NCI-H2196 treated with DMSO at 0.1 percent for 48 hours (cell line): ENCODE results near the gene RPL35.

ENCODE experiments used
- DNase-seq: peaks from one replicate; lab custom pipeline; 2025; ENCODE audit not compliant: unreplicated experiment; lab: John Stamatoyannopoulos, UW

Gene RPL35

DNA sequence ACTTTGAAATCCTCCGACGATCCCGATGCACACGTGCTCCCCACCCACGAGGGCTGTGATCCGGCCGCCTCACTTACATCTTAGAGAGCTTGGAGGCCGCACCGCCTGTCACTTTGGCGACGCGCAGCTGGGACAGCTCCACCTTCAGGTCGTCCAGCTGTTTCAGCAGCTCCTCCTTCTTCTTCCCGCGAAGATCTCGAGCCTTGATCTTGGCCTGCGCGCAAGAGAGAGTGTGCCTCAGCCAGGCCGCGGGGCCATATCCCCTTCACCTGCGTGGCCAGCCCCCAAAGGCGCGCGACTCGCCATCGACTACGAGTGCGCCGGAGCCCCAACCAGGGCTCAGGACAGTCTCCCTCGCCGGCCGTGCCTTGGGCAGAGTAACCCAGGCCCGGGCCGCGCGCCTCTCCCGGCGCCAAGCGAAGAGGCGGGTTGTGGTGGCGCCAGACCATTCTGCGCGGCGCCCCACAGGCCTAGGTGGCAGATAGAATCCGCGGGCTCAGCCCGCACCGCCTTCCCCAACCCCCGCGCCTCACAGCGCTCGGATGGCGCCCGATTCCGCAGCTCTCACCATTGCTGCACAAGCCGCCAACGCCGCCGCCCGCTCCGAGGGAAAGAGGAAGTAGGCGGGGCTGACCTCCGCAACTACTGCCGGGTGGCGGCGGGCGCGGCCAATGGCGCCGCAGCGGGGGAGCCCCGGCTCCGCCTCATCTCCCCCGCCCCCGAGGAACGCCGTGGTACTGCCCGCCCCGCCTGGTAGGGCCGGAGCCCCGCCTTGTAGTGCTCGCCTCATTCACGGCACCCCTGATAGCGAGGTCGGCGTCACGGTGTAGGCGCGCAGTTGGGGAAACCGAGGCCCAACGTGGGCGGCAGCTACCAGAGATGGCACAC, at the start of gene RPL35, which contains the start of gene ARPC5L:
TSS of gene RPL35 (minus strand) at position 616 of the 888 bp plus-strand sequence. CDS start at position 571, 45 bp downstream.
TSS of gene ARPC5L (plus strand) at position 789 of the 888 bp plus-strand sequence. CDS start 7,161 bp downstream, outside the sequence.
- peak; percentile 87 for DNase-seq

DNA sequence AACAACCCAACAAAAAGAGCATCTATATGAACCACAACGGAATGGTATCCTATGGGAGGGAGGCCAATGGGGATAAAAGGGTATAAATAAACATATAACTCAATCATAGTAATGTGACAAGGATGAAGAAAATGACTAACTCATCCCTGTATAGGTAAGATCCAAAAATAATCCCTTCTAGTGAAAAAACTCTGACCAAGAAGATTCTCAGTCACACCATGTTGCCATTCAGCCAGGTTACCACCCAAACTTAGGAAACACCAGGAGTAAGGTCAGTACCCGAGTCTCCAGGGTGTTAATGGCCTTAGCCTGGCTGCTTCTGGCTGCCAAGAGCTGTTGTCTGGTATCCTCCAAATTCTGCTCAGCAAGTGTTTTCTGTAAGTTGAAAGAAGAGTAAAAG, 46.3 kb upstream of the RPL35 start:
- DNase-seq = no peak

DNA sequence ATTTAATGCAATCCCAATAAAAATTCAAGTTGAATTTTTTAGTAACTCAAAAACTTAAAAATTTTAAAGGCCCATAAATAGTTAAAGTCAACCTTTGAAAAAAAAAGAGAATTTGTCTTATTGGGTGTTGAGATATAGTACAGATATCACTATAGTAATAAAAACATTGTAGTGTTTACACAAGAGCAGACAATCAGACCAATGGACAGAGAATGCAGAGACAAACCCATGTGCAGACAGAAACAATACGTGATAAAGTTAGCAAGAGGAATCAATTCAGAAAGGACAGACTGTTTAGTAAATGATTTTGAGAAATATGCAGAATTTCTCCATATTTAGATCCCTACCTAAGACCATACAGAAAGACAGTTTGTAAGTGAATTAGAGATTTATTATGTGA, 45.2 kb upstream of the RPL35 start:
- no peak for DNase-seq

DNA sequence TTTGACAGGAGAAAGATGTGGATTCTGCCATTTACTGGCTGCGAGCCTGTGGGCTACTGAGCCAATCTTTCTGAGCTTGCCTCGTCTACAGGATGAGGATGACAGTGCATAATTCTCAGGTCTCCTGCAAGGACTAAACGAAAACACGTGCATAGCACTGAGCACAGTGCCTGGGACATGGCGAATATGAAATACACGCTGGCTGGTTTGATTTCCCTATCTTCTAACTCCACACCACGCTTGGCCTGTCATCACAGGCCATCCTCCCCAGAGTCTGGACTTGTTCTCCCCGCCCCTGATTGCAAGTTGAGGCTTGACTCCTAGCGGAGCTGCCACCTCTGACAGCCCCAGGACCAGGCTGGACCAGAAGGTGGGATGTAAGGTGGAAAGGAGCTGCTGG, 38.1 kb upstream of the RPL35 start:
- DNase-seq = no peak

DNA sequence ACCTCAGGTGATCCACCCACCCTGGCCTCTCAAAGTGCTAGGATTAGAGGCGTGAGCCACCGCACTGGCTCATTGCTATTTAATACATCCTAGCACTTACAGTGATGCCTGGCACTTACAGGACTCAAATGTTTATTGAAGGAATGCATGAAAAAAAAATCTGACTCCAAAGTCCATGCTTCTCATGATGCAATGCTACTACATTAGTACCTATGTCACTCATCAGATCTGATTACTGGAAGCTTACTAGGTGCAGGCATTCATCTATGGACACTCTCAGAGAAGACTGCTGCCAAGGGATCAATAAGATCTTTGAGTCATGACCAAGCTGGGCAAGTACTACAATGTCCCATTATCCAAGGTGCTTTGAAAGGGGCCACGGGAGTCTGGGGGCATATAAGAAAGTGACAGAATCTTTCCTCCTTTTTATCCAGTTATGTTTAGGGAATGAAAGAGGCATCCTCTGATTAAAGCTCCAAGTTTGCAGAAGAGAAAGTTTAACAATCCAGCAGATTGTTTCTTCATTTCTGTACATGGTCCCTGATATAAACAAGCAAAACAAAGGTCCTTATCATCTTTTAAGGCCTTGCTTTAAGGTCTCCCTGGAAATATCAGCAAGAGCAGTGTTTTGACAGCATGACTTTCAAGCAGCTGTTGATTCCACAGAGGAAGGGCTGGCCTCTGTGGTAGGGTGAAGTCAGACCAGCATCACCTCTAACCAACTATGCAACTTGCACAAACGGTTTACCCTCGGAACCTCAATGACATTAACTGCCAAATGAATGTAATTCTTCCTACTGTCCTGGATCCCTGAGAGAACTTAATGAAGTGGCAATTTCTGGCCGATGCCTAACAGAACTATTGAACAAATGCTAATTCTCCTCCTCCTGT, 36.1 kb upstream of the RPL35 start:
- DNase-seq = no peak

DNA sequence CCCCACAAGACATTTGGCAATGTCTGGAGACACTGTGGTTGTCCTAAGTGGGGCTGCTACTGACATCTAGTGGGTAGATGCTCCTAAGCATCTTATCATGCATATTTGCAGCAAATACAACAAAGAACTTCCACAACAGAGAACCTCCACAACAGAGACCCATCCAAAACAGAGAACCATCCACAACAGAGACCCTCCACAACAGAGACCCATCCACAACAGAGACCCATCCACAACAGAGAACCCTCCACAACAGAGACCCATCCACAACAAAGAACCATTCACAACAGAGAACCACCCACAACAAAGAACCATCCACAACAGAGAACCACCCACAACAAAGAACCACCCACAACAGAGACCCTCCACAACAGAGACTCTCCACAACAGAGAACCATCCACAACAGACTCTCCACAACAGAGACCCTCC, 33.0 kb upstream of the RPL35 start:
- no peak for DNase-seq

DNA sequence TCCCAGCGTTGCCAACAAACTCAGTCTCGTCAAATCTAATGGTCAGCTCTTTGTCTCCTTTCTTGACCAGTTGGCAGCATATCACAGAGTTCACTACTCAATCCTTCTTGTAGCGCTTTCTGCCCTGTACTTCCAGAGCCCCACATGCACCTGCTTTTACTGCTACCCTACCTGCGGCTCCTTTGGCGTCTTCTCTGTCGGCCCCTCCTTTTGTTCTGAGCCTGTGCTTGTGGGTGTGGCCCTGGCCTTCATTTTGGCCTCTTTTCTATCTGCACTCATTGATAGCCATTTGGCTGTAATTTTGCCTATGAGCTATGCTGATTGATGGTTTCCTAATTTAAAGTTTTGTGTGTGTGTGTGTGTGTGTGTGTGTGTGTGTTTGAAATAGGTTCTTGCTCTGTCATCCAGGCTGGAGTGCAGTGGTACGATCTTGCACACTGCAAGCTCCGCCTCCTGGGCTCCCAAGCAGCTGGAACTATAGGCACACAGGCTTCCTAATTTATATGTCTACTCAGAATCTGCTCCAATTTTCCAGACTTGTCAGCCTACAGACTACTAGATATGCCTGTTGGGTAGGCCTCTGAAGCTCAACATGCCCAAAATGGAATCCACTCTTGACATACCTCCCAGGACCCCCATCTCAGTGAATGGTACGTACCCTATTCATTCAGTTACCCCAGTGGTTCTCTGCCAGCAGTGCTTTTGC, 32.4 kb upstream of the RPL35 start:
- DNase-seq = no peak

DNA sequence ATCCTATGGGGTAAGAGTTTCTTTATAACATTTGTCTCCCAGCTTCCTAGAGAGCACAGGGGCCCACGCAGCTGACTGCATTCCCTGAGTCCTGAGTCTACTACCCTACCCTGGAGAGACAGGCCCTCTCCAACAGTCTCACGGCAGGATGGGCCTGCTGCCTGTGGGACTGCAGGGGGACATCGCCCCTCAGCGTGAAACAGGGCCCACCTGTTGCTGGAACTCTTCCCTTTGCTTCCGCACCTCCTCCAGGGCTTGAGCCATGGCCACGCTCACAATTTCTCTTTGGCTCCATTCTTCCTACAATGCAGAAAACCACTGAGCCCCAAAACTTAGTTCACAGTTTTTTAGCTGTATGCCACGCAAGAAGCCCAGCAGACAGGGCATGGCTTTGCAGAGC, 28.4 kb upstream of the RPL35 start:
- DNase-seq = no peak

DNA sequence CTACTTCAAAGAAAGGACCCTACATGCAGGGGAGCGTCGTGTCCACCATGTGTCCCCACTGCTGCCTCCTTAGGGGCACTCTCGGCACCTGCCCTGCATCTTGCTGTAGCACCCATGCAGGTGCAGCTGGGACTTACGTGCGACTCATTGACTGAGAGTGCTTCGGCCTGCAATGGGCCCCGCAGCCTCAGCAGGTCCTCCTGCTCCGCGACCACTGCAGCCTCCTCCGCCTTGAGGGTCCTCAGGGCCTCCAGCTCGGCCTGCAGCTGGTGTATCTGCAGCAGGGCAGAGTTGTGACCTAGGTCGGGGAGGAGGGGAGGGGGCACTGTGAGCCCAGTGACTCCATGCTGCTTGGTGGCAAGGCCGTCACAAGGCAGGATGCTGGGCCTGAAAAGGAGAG, 27.2 kb upstream of the RPL35 start:
- DNase-seq = no peak

DNA sequence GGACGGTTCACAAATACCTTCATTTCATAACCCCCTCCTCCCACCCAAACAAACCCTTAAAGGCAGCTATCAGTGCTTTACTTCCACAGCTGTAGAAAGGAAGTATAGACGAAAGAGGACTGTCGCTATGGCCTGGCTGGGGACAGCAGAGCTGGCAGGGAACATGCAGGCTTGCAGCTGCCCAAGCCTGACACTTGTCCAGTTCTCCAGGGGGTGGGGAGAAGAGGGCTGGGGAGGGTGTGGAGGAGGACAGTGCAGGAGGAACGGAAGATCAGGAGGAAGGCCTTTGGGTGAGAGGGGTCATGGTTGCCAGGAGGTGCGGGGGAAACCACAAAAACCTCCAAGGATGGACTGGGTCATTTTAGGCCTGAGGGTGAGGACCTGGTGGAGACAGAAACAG, 26.1 kb upstream of the RPL35 start:
- no peak for DNase-seq

DNA sequence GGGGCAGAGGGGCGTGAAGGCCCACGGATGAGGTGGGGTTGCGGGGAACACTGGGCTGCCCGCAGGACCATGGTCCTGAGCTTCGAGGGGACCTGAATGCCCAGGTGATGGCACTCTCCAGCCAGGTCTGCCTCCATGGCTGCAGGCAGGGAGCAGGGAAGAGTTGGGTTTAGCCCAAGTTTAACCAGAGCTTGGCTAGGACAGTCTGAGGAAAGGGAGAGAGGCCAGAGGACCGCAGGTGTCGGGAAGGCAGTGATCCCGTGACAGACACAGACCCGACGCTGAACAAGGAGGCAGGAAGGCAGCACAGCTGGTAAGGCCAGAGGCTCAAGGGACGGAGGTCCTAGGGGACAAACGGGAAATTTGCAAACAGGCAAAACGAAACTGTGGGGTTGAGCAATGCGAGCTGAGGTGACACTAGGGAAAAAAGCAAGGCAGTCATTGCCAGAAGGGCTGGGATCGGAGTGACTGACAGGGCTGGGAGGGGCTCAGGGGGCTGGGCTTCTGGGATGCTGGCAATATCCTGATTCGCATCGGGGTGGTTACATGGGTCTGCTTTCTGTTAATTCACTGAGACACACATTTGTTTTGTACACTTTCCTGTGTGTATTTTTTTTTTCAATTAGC, 25.2 kb upstream of the RPL35 start:
- no peak for DNase-seq

DNA sequence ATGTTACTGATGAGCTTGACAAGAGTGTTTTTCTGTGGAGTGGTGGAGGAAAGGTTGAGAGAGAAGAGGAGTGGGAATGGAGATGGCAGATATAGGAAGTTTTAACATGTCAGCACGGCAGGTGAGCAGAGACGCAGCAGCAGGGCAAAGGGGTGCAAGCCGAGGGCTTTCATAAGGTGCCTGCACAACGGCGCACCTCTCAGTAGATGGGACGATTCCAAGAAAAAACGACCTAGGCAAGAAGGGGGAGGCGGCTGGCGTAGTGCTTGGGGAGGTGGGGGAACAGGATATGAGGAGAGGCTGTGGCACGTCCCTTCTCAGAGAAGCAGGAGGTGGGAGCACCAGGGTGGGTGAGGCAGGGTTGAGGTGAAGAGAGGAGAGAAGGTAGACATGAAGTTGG, 24.7 kb upstream of the RPL35 start:
- no peak for DNase-seq

DNA sequence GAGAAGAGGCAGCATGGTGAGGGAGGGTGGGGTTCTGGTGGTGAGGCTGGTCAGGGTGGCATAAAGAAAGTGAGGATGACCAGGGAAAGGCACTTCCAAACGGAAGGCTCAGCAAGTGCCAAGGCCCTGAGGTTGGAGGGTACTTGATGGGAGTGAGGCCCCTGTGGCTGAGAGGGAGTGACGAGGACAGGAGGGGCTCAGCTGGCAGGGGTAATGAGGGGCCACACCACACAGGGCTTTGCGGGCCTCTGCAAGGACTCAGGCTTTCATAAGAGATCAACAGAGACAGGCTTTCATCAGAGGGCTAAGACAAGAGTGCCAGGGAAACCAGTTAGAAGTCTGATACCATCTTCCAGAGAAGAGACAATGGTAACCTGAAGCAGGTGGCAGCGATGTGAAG, 23.8 kb upstream of the RPL35 start:
- no peak for DNase-seq

DNA sequence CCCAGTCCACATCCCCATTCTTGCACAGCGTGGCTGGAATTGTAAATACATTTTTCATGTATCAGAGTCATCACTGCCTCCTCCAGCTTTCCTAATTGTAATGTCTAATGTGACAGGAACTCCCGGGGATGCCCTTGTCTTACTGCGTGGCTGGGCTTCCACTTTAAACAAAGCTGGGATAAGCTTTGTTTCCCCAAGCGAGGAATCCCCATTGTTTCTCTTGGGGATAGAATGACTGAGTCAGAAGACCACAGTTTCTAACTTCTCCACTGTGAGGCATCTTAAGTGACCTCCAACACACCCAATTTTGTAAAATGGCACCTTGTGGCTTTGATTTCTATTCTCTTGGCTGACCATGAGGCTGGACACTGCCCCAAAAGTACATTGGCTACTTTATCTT, 22.6 kb upstream of the RPL35 start:
- no peak for DNase-seq

DNA sequence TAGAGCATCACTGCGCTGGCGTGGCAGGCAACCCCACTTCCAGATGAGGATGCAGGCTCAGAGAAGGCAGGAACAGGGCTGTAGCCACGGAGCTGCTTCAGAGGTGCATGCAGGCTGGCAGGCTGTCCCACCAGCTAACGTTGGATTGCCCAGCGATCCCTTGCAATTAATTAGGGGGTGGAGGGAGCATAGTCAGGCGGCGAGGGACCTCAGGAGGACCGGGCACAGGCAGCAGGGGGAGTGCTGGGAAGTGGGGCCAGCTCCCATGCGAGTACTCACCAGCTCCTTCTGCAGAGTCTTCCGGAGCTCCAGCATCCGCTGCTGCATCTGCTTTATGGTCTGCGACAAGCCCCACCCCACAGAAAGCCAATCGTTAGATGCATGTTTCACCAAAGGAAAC, 20.5 kb upstream of the RPL35 start:
- DNase-seq = no peak

DNA sequence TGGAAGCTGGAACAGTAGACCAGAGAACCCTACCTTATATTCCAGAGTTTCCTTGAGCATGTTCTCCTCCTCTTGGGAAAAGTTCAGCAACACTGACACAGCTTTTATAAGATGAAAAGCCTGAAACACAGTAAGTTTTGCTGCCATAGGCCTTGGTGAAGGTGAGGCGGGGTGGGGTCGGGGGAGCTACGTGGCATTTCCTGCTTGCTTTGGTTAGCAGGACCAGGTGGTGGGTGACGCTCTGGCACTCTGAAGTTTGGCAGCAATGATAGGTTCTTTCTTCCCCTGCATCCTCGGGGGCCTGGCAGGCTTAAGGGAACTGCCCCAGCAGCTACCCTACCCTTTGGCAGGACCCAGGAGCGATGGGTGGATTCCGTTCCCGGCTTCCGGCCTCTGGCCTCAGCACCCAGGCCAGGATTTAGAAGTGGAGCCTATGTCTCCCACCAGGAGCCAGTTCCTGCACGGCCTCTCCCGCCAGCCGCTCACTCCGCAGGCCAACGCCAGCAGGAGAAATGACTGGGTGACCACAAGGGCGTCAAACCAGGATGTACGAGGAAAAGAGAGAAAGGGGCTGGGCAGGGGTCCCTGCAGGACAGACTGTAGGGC, 19.5 kb upstream of the RPL35 start:
- no peak for DNase-seq

DNA sequence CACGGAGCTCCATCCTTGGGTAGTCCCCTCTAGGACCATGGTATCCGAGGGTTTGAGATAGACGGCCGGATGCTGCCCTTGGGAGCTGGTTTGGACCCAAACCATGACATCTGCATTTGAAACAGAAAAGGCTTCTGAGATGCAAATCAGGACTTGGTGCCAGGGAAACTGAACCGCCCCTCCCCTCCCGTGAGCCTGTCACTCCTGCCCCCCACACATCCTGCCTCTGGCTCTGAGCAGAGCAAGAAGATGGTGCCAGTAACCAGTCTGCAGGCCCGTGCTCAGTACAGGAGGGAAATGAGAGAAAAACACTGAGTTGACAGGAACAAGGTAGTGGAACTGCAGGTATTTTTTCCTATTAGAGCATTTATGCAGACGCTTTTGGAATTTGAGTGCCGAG, 18.7 kb upstream of the RPL35 start:
- DNase-seq = no peak

DNA sequence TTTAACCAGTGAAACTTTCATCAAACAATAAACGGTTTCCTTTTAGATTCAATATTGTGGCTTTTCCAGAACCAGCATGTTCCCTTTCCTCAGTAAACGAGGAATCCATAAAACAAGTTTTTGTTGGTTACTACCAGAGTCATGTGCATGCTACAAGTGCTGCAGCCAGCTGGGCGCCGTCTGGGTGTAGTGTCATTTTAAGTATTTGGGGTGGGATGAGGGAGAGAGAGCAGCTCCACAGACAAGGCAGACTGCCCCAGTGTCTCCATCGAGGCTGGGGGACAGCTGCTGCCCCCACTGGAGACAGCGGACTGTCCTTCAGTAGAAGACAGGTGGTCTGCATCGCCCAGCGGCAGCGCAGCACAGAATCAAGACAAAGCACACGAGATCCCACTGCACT, 17.5 kb upstream of the RPL35 start:
- no peak for DNase-seq

DNA sequence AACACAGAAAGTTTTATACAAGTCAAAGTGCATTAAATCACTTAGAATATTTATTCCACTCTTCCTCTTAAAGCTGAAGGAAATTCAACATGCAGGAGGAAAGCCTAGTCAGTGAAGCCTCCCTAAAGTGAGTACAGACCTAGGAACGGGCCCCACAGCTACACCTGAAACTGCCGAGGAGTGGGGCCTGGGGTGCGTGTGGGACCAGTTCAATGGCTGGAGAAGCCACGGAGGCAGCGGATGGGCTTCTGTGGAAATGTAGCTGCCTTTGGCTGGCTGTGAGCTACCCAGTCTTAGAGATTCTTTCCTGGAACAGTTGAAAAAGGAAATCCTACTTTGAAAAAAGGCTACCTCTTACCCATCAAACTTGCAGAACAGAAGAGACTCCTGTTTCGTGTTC, 16.8 kb upstream of the RPL35 start:
- DNase-seq = no peak

DNA sequence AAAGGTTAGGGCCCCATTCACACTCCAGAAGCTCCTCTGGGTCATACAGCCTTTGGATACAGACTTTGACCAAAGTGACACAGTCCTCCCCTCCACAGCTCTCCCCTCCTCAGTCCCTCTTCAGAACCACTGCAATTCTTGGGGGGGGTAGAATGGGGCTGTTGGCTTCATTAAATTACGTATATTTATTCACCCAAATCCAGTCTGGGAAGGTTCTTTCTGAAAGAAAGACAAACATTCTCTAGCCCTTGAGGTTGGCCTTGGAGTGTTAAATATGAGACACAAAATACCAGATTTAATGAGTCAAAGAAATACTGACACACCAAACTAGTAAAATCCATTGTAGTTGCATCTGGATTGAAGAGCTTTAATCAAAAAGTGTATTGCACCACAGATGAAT, 16.3 kb upstream of the RPL35 start:
- DNase-seq = no peak
